Stimulated activated CD4-positive, alpha-beta T cell treated with anti-CD3 and anti-CD28 coated beads, Interleukin-12 subunit alpha, Interleukin-12 subunit beta, amount 100 ng/mL, for 24 hours (primary cell): ENCODE data around the gene GRM5.
"Not testable (repeated sequence)": the region's sequence is repeated elsewhere in the genome, so short reads cannot be mapped to it uniquely, and the experiment has no call there.

Experiments
- DNase-seq, 2 experiments: peaks; one replicate each; pipeline ENCODE4 v3.0.0-alpha.2; 2020; ENCODE audit warnings: low read depth in 2 of 2

Gene GRM5

GRCh38 chr11:88975441-88975840, 90.3 kb downstream of the GRM5 start:
- DNase-seq: not testable (repeated sequence)

- DNase-seq: no peak
Observed at GRCh38 chr11:88972210-88972609, 93.6 kb downstream of the GRM5 start.

- not testable (repeated sequence) for DNase-seq
Observed at GRCh38 chr11:88961621-88962020, 104.2 kb downstream of the GRM5 start.

DNA sequence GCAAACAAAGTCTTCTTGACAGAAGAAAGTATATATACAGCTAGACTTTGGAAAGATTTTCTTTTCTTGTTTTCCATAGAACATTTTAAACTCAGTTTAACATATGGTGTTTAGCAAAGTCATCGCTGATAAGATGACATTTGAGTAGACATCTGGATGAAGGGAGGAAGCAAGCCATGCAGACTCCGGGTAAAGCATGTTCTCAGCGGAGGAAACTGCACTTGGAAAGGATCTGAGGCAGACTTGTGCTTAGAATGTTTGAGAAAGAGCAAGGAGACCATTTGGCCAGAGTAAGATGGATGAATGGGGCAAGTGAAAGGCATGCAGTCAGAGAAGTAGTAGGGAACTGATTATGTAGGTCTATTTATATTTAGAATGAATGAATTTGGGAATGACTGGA, 105.9 kb downstream of the GRM5 start:
- not testable (repeated sequence) for DNase-seq

- DNase-seq: no peak
Observed at GRCh38 chr11:88950975-88951374, 114.8 kb downstream of the GRM5 start.

GRCh38 chr11:88948908-88949307, 116.9 kb downstream of the GRM5 start:
- not testable (repeated sequence) for DNase-seq

DNA sequence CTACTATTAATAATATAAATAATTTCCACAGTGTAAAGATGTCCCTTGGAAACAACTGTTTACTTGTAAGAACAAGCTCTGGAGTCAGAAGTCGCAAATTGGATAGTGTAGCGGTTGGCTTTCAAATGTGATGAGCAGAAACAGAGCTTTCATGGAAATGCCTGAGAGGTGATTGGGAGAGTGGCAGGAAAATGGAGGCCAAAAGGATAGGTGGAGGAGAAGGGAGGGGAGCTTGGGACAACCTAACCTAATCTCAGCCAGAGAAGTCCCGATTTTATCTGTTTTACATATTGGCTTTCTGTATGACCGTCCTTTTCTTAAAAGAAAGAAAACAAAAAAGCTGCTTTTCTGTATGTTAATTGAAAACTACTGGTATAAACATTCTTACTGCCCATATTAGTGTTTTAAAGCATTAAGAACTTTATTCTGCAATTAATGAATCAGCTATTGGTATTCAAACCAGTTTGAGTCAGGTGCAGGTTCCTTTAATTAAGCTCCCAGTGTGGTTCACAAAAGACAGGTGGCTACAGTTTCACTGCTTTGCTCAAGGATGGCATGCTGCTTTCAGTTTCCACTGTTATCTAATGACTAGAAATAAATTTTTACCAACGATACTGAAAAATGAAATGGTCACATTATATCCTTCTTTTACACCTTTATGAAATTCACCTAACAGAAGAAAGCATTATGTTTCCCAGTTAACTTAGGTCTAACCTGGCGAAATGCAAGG, 117.8 kb downstream of the GRM5 start:
- DNase-seq: not testable (repeated sequence)

- not testable (repeated sequence) for DNase-seq
Observed at GRCh38 chr11:88929665-88930064, 136.1 kb downstream of the GRM5 start.

GRCh38 chr11:88917065-88917464, 148.7 kb downstream of the GRM5 start:
- DNase-seq: not testable (repeated sequence)

DNA sequence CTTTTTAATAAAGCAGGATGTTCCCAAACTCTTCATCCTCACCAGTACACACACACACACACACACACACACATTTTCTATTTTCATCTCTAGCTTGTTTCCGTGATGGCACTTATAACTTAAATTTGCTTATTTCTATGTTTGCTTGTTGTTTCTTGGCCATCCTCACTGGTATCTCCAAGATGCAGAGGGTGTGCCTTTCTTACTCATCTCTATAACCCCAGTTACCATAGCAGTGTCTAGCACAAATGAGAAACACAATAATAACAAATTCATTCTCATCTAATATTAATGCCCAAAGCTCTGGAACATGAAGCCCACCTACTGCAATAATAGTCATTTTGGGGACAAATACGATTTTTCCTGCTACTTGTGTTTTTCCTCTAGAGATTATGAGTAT, 156.3 kb downstream of the GRM5 start:
- DNase-seq: no peak

- DNase-seq: not testable (repeated sequence)
Observed at GRCh38 chr11:88901436-88901835, 164.3 kb downstream of the GRM5 start.

- not testable (repeated sequence) for DNase-seq
Observed at GRCh38 chr11:88888855-88889254, 176.9 kb downstream of the GRM5 start.

GRCh38 chr11:88886796-88887195, 179.0 kb downstream of the GRM5 start:
- DNase-seq: peak in 1 of 2 experiments; percentile 1

- DNase-seq: not testable (repeated sequence)
Observed at GRCh38 chr11:88882800-88883199, 183.0 kb downstream of the GRM5 start.

- DNase-seq: no peak
Observed at GRCh38 chr11:88861618-88862017, 204.2 kb downstream of the GRM5 start.

DNA sequence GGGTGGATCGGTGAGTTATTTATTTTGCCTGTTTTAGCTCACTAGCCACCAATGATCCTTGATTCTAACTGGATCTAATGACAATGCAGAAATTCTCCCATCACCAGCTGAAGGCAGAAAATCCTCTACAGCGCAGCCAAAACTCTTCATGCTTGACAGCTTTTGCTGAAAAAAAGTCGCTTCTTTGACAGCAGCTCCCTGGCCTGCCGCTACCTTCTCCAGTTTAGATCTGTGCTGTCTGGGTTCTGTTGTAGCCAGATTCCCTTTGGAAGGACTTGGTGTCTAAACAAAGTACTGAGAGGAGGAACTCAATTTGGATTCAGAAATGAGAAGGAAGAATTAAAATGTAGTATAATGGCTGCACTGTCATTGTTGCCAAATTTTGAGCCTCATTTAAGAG, 205.4 kb downstream of the GRM5 start:
- not testable (repeated sequence) for DNase-seq

- not testable (repeated sequence) for DNase-seq
Observed at GRCh38 chr11:88853963-88854362, 211.8 kb downstream of the GRM5 start.

- DNase-seq: not testable (repeated sequence)
Observed at GRCh38 chr11:88851547-88851946, 214.2 kb downstream of the GRM5 start.

DNA sequence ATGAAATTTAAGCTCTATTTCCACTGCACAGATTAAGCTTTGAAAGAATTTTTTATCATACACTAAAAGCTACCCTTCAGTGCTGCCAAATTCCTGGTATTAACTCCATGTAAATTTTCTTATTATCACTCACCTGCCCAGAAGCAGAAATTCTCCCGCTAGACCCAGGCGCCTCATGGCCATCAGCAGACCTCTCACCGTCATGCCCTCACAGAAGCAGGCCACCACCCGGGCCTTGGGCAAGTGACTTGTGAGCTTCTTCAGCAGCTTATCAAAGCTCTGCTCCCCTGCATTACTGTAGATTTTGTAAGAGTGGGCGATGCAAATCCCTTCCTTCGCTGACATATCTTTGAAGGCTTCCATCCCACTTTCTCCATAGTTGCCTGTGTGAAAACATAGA, 216.0 kb downstream of the GRM5 start:
- DNase-seq: not testable (repeated sequence)

DNA sequence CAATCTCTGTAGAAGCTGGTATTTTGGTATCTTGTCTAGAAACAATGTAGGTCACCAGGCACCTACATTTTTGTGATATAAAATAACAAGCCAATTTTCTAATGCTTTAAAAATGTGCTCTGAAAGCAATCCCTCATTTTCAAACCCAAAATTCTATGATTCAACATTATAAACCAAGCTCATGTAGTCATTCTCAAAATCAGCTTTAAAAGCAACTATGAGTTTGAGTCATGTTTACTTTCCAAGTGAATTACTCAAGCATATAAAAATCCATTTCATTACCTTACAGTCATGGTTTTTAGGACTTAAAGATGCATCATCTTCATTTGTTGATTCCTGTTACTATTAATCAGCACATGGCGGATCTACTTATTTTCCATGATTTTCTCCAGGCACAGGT, 216.4 kb downstream of the GRM5 start:
- DNase-seq: no peak

GRCh38 chr11:88846266-88846665, 219.5 kb downstream of the GRM5 start:
- DNase-seq: not testable (repeated sequence)

- DNase-seq: not testable (repeated sequence)
Observed at GRCh38 chr11:88844941-88845340, 220.8 kb downstream of the GRM5 start.

- DNase-seq: not testable (repeated sequence)
Observed at GRCh38 chr11:88843766-88844426, 221.9 kb downstream of the GRM5 start.
